RWPE1 (cell line): ENCODE results near the gene HIVEP3.

Experiments used
- CTCF ChIA-PET: fragments of 350-600 bp; sonication (Branson Sonifier 250); formaldehyde crosslinking; extraction: SDS; loops from one replicate; lab custom pipeline; 2021; lab: Yijun Ruan, JAX
- POLR2A ChIA-PET: fragments of 400-600 bp; formaldehyde crosslinking; extraction: SDS; loops from one replicate; lab custom pipeline; 2020; ENCODE audit warnings: antibody characterized with exemption; ENCODE audit not compliant: low non-redundant PET; lab: Yijun Ruan, JAX
- DNase-seq: peaks from one replicate; pipeline ENCODE4 v3.0.0; 2012; ENCODE audit warnings: low spot score
- H3K27ac ChIP-seq: fragments of 450-650 bp; 2 replicates; pipeline ENCODE4 v1.5.1; 2017
- CTCF ChIP-seq: fragments of 450-650 bp; conservative IDR thresholded peaks from 2 replicates; pipeline ENCODE4 v1.5.1; 2017; ENCODE audit warnings: low read depth, mild to moderate bottlenecking

The HIVEP3 gene

GRCh38 chr1:41727749-41728115, 191.0 kb downstream of the HIVEP3 start:
- ChIA-PET CTCF (interaction anchor here (0.6 kb wide), 1 partner anchor 85 kb away, joined by 3 read pairs; no protein-coding TSS in a partner anchor), POLR2A (interaction anchor here (0.7 kb wide), 1 partner anchor 54 kb away, joined by 4 read pairs; no protein-coding TSS in a partner anchor)
- DNase-seq = no peak
- no peak overlapping the region for H3K27ac ChIP-seq
- TF ChIP-seq CTCF = no peak

- no peak overlapping the region for H3K27ac ChIP-seq
- ChIA-PET CTCF (interaction anchor here (0.5 to 0.6 kb wide), 2 partner anchors 37 to 85 kb away, joined by 3 to 4 read pairs; no protein-coding TSS in a partner anchor), POLR2A (no interaction called here)
- no peak for DNase-seq
- no peak for TF ChIP-seq CTCF
Measured at GRCh38 chr1:41726899-41727748, 191.6 kb downstream of the HIVEP3 start.

- CTCF ChIA-PET = no interaction called here
- no peak for DNase-seq
Measured at GRCh38 chr1:41726292-41726691, 192.4 kb downstream of the HIVEP3 start.

GRCh38 chr1:41724926-41725325, 193.8 kb downstream of the HIVEP3 start:
- H3K27ac ChIP-seq = no peak overlapping the region
- ChIA-PET CTCF (interaction anchor here (0.6 kb wide), 1 partner anchor 14 kb away, joined by 3 read pairs; no protein-coding TSS in a partner anchor), POLR2A (no interaction called here)
- DNase-seq = no peak
- no peak for TF ChIP-seq CTCF

More at GRCh38 chr1:41726292-41726691, 192.4 kb downstream of the HIVEP3 start:
- no peak overlapping the region for H3K27ac ChIP-seq
- no peak for TF ChIP-seq CTCF
- POLR2A ChIA-PET = no interaction called here

- DNase-seq = no peak
- ChIA-PET POLR2A (no interaction called here), CTCF (no interaction called here)
- no peak overlapping the region for H3K27ac ChIP-seq
- no peak for TF ChIP-seq CTCF
Measured at GRCh38 chr1:41724248-41724647, 194.5 kb downstream of the HIVEP3 start.

- H3K27ac ChIP-seq = no peak overlapping the region
- TF ChIP-seq CTCF = no peak
- ChIA-PET POLR2A (no interaction called here), CTCF (no interaction called here)
- no peak for DNase-seq
Measured at GRCh38 chr1:41723786-41724185, 194.9 kb downstream of the HIVEP3 start.
